Occipital lobe (tissue), 2 donors: ENCODE measurements around the gene MLLT10. TPM values are rescaled to one million over a fixed set of nuclear protein-coding genes. Genes with fewer than 3 reads are reported as not detected.
"Not testable (repeated sequence)": the region's sequence is repeated elsewhere in the genome, so short reads cannot be mapped to it uniquely, and the experiment has no call there.

Source experiments
- DNase-seq: peaks from one replicate; lab custom pipeline; 2025; lab: John Stamatoyannopoulos, UW
- total RNA-seq: library from RNA; depleted of rRNA; stranded (reverse); fragments of >200 nt; gene quantifications from one replicate; pipeline ENCODE4 v1.2.3, GENCODE V29; 2014

Gene MLLT10
- total RNA-seq, 1 donor from 2014 or later: 54.7 TPM

DNA sequence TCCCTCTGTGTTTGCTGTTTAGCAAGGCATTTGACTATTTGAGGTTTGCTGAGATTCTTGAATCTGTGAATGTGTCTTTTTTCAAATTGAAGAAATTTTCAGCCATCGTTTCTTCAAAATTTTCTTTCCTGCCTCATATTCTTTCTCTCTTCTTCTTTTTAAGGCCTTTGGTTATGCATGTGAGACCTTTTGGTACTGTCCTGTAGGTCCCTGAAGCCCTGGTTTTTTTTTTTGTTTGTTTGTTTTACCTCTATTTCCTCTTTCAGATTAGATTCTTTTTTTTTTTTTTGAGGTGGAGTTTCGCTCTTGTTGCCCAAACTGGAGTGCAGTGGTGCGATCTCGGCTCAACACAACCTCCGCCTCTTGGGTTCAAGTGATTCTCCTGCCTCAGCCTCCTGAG, 45.3 kb downstream of the MLLT10 start:
- DNase-seq: no peak

DNA sequence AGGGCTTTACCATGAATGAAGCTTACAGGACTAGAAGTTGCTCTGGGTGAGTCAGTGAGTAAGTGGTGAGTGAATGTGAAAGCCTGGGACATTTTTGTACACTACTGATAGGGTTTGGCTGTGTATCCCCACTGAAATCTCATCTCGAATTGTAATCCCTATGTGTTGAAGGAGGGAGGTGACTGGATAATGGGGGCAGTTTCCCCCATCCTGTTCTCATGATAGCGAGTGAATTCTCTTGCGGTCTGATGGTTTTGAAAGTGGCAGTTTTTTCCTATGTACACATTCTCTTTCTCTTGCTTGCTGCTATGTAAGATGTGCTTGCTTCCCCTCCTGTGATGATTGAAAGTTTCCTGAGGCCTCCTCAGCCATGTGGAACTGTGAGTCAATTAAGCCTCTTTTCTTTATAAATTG, 47.4 kb downstream of the MLLT10 start:
- not testable (repeated sequence) for DNase-seq

DNA sequence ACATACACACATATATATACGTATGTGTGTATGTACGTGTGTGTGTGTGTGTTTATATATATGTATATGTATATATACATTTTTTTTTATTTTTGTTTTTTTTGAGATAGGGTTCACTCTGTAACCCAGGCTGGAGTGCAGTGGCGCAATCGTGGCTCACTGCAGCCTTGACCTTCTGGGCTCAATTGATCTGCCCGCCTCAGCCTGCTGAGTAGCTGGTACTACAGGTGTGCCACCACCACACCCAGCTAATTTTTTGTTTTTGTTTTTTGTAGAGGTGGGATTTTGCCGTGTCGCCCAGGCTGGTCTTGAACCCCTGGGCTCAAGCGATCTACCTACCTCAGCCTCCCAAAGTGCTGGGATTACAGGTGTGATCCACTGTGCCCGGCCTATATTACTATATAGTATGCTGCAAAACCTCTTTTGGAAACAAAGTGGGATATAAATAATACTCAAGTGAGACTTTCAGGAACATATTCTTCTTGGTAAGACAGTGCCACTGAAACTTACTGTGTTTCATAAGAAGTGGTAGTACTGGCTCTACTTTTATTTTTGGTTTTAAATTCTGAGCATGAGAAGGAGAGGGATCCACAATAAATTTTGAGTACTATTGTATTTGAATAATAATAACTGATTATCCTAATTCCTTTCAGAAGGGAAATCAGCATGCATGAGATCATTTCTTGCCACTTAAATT, 51.0 kb downstream of the MLLT10 start:
- DNase-seq: no peak

DNA sequence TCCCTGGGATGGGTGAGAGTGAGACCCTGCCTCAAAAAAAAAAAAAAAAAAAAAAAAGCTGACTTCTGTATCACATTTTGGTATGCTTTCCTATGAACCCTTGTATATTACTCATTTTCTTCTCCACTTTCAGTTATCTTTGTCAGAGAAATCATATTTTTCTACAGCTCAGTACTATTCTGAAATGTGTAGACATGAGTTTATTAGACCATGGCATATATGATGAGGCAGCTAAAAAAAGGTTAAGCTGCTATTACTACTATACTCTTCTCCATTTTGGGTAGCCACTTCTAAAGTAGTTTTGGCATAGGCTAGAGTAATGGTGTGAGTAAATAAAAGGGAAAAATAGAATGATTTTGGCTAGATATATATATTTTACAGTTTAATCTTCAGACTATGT, 53.4 kb downstream of the MLLT10 start:
- DNase-seq: no peak

DNA sequence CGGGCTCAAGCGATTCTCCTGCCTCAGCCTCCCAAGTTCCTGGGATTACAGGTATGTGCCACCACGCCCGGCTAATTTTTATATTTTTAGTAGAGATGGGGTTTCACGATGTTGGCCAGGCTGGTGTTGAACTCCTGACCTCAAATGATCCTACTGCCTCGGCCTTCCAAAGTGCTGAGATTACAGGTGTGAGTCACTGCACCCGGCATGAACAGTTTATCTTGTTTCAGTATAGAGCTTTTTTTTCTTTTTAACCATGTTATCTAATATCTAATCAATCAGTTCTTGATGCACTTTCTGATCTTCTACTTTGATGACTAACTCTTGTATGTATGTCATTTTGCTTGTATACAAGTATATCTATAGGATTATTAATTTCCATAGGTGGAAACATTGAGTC, 54.1 kb downstream of the MLLT10 start:
- DNase-seq: not testable (repeated sequence)

DNA sequence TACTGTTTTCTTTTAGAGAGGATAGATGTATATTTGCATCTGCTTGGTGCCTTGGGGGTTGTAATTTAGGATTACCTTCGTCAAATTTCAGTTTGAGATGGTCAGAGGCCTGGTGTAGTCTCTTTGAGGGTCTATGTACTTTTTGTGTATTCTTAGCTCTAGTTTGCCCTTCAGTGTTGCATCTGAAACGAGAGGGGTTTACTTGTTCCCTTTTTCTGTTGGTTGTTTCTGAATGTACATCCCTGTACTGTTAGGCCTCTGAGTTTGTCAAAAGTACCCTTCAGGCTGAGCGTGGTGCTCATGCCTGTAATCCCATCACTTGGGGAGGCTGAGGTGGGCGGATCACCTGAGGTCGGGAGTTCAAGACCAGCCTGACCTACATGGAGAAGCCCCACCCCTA, 60.0 kb downstream of the MLLT10 start:
- no peak for DNase-seq

DNA sequence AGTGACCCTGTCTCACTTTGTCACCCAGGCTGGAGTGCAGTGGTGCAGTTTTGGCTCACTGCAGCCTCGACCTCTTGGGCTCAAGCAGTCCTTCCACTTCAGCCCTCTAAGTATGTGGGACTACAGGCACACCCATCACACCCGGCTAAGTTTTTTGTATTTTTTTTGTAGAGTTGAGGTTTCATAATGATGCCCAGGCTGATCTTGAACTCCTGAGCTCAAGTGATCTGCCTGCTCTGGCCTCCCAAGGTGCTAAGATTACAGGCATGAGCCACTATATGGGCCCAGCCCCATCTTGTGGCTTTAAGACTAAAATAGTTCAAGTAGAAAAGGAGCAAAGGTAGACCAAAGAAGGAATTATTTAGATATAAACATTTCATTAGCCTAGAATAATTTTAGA, 65.5 kb downstream of the MLLT10 start:
- no peak for DNase-seq

DNA sequence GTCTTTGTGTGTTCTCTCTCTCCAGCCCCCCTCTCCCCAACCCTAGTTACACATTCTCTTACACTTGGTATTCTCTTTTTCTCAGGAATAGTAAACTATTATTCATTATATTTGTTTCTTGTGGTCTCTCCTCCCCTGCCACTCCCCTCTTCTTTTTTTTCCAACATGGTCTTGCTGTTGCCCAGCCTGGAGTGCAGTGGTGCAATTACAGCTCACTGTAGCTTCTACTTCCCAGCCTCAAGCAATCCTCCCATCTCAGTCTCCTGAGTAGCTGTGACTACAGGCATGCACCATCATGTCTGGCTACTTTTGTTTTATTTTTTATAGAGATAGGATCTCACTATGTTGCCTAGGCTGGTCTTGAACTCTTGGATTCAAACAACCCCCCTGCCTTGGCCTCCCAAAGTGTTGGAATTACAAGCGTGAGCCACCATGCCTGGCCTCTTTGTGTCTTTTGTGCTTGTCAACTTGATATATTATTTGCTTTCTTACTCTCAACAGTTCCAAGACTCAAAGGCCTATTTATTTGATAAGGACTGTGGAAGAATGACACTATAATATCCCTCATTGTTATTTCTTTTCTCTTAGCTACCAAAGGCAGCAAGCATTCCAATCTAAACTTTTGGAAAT, 66.9 kb downstream of the MLLT10 start:
- DNase-seq: no peak

DNA sequence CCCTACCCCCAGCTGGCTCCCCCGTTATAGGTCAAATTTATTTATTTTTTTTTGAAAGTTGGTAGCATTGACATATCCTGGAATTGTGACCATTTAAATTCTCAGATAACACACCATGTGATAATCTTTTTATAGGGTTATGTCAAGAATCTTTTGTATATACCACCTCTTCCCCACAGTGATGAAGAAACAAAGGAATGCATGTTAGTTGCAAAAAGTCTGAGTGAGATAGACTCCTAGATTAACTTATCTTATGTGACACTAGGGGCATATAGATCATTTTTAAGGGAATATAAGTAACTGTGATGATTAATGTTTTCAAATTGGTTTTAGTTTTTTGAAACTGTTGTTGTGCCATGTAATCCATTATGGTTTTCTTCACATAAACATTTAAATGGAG, 68.3 kb downstream of the MLLT10 start:
- DNase-seq: no peak

DNA sequence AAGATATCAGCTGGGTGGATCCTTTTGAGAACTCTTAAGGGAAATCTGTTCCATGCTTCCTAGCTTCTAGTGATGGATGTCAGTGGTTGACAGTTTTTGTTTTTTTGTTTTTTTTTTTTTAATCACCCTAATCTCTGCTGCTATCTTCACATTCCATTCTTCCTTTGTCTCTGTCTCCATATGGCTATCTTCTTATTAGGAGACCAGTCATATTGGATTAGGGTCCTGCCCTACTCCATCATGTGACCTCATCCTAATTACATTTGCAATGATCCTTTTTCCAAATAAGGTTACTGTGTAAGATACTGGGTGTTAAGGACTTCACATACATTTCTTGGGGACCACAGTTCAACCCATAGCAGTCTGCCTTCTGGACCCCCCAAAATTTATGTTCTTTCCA, 69.7 kb downstream of the MLLT10 start:
- no peak for DNase-seq

DNA sequence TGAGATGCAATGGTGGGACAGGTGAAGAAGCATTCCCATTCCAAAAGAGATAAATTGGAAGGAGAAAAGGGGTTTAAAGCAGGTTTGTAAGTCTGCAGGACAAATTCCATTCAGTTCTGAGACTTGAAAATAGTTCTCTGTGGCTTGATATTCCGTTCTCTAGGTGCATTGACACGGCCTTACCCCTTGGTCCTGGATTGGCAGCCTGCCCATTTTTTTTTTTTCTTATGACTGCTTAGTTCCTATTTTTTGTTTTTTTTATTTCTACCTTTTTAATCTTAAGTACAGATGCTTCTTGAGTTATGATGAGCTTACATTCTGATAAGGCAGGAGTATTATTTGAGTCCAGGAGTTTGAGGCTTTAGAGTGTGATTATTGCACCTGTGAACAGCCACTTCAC, 70.6 kb downstream of the MLLT10 start:
- no peak for DNase-seq

DNA sequence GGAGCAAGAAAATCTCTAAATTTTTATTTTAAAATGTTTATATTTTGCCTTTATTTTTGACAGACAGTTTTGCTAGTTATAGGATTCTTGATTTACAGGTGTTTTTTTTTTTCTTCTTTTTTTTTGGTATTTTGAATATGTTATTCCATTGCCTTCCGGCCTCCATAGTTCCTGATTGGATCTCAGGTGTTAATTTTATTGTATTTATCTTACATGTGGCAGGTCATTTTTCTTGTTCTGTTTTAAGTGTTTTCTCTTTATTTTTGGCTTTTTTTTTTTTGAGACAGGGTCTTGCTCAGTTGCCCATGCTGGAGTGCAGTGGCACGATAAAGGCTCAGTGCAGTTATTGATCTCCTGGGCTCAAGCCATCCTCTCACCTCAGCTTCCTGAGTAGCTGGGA, 73.9 kb downstream of the MLLT10 start:
- no peak for DNase-seq

DNA sequence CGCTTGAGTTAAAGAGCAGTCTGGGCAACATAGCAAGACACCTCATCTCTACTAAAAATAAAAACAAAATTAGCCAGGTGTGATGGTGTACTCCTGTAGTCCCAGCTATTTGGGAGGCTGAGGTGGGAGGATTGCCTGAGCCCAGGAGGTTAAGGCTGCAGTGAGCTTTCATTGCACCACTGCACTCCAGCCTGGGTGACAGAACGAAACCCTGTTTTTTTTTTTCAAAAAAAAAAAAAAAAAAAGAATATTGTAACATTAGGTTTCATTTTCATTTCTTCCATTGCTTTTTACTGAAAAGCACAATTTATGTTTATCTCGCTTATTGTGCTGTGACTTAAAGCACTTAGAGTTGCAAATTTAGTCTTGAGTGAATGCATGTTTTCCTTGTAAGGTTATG, 80.0 kb downstream of the MLLT10 start:
- DNase-seq: no peak

DNA sequence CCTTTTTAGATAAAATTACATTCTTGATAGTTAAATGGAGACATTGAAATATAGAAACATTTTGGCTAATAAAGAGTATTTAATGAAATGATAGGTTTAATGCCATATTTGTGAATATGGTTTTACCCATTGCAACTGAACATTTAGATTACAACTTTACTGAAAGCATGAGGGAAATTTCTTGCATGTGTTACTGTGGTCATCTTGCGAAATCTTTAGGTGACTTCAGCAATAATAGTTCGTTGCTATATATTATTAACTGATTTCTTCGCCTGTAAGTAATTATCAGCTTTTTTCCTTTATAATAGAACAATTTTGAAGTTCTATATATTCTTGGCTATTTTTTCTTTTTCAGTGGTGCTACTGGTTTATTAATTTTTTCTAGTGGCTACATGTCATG, 83.2 kb downstream of the MLLT10 start:
- DNase-seq: no peak

DNA sequence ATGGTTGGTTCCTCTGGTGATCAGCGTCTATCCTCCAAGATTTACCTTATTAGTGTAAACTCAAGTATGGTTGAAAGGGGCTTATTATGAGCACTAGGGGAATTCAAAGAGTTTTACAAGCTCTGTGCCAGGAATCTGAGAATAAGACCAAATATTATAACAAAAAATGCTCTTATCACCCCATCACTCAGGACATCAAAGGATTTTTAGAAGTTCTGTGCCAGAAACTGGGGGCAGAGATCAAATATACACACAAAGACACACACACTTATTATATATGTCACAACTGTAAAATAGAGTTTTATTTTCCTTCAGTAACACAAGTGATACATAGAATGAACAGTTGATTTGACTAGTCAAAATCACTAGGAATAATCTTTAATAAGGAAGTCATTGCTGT, 89.3 kb downstream of the MLLT10 start:
- DNase-seq: no peak

DNA sequence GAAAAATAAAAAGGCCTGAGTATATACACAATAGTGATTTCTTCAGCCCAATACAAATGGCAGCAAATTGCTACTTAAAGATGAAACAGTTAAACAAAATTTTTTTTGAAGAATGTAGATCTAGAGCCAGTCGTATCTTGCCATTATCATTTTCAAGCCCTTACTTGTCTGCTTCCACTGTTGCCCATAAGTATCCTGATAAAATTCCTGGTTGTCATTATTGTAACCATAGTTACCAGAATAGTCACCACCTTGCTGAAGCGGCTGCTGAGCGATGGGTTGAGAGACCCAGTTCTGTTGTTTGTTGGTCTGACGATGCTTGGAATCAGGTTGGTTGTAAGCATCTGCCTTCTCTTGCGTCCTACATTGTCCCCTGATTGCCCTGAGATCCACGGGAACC, 90.4 kb downstream of the MLLT10 start:
- DNase-seq: not testable (repeated sequence)

DNA sequence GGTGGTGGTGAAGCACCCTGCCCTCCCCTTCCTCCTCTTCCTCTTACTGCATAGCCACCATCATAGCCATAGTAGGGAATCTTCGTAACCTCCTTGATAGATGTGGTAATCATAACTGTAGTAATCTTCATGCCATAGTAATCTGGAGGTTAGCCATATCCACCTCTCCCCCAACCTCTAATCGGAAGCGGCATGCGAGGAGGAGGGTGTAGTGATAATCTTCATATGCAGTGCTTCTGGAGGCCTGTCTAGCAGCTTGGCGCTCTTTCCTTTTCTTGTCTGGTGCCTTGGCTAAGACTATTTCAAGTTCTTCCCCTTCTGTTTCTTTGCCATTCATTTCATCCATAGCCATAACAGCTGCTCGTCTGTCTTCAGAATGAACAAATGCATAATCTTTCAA, 90.9 kb downstream of the MLLT10 start:
- no peak for DNase-seq

DNA sequence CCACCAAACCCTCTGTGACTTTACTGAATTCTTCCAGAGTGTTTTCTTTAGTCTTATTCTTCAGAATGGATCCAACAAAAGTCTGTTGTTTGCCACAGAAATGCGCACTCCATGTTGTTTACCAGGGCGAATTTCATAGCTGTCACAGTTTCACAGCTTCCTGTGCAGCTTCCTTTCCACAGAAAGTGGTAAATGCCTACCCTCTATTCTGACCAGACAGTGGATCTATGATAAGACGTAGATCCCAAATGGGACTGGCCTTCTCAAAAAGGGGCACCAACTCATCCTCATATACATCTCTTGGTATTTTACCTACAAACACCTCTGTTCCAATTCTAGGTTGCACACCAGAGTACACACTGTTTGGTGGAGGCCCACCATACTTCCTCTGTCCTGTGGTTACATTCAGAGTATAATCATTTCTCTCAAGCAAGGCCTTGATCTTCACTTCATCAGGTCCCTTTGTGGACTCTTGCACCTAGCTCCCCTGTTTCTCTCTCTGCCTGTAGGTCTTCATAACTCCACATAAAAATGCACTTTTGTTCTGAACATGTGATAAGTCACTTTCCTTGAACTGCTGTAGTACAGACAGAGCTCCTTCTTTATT, 91.7 kb downstream of the MLLT10 start:
- DNase-seq: no peak

DNA sequence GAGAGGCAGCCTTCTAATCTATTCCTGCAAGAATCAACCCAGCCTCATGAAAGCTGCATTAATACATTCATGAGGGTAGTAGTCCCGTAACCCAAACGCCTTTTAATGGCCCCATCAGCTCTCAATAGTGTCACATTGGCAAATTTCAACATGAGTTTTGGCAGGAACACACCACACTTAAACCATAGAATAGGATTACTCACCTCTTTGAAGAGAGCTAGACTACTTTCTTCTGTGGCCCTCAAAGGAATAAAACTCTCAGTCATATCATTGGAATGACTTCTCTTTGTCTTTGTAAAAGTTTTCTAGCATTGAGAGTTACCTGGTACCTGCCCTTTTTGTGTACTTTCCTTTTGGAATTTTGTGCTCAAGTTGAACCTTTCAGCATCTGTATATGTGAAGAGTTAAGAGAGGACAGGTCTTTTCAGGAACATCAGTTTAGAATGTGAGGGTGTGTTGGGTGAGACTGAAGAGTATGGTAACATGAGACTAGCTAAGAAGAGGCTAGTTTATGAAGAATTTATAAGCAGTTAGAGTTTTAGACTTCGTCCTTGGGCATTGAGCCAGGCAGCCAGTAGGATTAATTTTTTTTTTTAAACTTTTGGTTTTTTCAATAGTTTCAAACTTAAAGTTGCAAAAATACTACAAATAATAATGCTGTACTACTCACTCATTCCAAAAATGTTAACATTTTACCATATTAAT, 92.6 kb downstream of the MLLT10 start:
- DNase-seq: no peak

DNA sequence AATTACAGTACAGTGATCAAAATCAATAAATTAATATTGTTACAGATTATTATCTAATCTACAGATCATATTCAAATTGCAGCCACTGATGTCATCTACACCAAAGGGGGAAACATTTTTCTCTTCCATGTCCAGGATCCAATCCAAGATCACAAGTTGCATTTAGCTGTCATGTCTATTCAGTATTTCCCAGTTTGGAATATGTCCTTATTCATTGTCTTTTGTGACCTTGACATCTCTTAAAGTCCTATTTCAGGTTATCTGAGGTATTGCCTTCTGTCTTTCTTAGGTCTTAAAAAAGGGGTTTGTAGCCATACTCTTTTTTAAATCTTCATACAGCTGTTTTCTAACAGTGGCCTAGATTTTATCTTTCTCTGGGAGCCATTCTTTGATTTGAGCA, 93.3 kb downstream of the MLLT10 start:
- DNase-seq: no peak

DNA sequence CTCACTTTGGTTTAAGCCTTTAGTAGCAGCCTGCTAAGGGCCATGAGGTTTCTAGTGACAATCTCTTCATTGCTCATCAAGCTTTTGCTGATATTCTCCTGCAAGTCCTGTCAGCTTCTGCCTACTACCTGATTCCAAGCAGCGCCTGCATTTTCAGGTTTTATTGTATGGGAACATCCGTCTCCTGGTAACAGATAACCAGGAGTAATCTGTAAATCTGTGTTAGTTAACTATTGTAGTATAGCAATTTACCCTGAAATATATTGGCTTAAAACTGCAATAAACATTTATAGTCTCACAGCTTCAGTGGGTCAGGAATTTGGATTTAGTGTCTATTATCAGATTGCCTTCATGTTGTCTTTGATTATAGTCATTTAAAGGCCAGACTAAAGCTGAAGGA, 94.0 kb downstream of the MLLT10 start:
- no peak for DNase-seq

DNA sequence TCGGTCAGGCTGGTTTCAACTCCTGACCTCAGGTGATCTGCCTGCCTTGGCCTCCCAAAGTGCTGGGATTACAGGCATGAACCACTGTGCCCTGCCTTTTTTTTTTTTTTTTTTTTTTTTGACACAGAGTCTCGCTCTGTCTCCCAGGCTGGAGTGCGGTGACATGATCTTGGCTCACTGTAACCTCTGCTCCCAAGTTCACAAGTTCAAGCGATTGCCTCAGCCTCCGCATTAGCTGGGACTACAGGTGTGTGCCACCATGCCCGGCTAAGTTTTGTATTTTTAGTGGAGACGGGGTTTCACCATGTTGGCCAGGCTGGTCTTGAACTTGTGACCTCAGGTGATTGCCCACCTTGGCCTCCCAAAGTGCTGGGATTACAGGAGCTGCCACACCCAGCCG, 94.6 kb downstream of the MLLT10 start:
- not testable (repeated sequence) for DNase-seq
